ENCODE measurements around the gene GRM7. TPM values are rescaled to one million over a fixed set of nuclear protein-coding genes. Genes with fewer than 3 reads are reported as not detected.

The GRM7 gene
- total and polyA plus RNA-seq, 2 experiments from 2014 or later: 0.40 TPM; not detected in 1

DNA sequence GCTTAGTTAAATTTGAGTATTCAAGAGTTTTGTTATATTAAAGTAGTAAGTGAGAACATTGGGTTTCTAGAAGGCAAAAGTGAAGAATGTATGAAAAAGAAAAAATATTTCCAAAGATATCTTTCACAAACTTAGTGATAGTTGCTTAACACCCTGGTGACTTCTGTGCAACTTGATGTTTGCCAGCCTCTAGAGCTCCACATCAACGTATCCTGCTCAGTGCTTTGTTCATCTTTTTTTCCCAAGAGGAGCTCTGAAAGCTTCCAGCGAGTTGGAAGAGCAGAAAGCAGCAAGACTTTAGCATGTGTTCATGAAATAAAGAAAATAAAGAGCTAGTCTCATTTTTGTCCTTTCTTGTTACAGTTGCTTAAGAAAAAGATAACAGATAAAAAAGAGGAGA lies 225.5 kb downstream of the GRM7 start (continued):
- TF ChIP-seq, protein P1, sequence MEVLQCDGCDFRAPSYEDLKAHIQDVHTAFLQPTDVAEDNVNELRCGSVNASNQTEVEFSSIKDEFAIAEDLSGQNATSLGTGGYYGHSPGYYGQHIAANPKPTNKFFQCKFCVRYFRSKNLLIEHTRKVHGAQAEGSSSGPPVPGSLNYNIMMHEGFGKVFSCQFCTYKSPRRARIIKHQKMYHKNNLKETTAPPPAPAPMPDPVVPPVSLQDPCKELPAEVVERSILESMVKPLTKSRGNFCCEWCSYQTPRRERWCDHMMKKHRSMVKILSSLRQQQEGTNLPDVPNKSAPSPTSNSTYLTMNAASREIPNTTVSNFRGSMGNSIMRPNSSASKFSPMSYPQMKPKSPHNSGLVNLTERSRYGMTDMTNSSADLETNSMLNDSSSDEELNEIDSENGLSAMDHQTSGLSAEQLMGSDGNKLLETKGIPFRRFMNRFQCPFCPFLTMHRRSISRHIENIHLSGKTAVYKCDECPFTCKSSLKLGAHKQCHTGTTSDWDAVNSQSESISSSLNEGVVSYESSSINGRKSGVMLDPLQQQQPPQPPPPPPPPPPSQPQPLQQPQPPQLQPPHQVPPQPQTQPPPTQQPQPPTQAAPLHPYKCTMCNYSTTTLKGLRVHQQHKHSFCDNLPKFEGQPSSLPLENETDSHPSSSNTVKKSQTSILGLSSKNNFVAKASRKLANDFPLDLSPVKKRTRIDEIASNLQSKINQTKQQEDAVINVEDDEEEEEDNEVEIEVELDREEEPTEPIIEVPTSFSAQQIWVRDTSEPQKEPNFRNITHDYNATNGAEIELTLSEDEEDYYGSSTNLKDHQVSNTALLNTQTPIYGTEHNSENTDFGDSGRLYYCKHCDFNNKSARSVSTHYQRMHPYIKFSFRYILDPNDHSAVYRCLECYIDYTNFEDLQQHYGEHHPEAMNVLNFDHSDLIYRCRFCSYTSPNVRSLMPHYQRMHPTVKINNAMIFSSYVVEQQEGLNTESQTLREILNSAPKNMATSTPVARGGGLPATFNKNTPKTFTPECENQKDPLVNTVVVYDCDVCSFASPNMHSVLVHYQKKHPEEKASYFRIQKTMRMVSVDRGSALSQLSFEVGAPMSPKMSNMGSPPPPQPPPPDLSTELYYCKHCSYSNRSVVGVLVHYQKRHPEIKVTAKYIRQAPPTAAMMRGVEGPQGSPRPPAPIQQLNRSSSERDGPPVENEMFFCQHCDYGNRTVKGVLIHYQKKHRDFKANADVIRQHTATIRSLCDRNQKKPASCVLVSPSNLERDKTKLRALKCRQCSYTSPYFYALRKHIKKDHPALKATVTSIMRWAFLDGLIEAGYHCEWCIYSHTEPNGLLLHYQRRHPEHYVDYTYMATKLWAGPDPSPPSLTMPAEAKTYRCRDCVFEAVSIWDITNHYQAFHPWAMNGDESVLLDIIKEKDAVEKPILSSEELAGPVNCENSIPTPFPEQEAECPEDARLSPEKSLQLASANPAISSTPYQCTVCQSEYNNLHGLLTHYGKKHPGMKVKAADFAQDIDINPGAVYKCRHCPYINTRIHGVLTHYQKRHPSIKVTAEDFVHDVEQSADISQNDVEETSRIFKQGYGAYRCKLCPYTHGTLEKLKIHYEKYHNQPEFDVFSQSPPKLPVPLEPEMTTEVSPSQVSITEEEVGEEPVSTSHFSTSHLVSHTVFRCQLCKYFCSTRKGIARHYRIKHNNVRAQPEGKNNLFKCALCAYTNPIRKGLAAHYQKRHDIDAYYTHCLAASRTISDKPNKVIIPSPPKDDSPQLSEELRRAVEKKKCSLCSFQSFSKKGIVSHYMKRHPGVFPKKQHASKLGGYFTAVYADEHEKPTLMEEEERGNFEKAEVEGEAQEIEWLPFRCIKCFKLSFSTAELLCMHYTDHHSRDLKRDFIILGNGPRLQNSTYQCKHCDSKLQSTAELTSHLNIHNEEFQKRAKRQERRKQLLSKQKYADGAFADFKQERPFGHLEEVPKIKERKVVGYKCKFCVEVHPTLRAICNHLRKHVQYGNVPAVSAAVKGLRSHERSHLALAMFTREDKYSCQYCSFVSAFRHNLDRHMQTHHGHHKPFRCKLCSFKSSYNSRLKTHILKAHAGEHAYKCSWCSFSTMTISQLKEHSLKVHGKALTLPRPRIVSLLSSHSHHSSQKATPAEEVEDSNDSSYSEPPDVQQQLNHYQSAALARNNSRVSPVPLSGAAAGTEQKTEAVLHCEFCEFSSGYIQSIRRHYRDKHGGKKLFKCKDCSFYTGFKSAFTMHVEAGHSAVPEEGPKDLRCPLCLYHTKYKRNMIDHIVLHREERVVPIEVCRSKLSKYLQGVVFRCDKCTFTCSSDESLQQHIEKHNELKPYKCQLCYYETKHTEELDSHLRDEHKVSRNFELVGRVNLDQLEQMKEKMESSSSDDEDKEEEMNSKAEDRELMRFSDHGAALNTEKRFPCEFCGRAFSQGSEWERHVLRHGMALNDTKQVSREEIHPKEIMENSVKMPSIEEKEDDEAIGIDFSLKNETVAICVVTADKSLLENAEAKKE (CRISPR knock-in tag; IDR thresholded peaks at IDR 0.05): no peak
- TF ChIP-seq EZH2phosphoT487 (IDR thresholded peaks at IDR 0.05; ENCODE audit: unreplicated experiment): no peak
- no peak for TF ChIP-seq REST (IDR thresholded peaks at IDR 0.05; ENCODE audit: unreplicated experiment)
- no peak for TF ChIP-seq STAT1 (IDR thresholded peaks at IDR 0.05; ENCODE audit: unreplicated experiment)
- no peak for TF ChIP-seq CREB1 (CRISPR knock-in tag; IDR thresholded peaks at IDR 0.05; ENCODE audit: low read depth)

DNA sequence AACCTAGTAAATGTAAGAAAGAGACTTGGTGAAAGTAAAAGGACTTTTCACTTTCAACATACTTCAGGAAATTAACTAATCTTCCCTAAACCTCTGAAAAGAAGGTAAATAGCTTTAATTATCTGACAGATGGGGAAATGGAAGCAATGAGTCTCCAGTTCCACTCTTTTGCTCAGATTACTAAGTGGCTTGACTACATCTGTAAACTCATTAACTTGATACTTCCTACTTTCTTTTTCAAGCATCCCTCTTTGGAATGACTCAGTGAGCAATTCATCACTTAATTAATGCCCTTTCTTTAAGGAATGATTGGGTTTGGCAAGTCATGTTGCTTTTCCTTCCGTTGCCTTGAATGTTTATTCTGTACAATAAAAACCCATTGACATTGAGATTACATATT lies 234.2 kb downstream of the GRM7 start:
- Mint-ChIP-seq H3K4me3 (no peak overlapping the region), H3K27me3 (ENCODE audit: insufficient read depth, low read depth, poor library complexity) (peaks cover 4% of the 10 kb centered on the region), H3K36me3 (ENCODE audit: low read depth) (peaks cover 3% of the 10 kb centered on the region; the same call in 2 of the 3 replicates), H3K27ac (no peak overlapping the region), H3K9me3 (peaks cover 65% of the 10 kb centered on the region), H3K4me1 (no peaks in the 10 kb centered on the region)
- Histone ChIP-seq H3K36me3 (ENCODE audit: insufficient read depth) (no peaks in the 10 kb centered on the region), H3K79me2 (replicated peaks; ENCODE audit: insufficient read depth) (no peaks in the 10 kb centered on the region), H3K4me1 (ENCODE audit: insufficient read depth) (no peaks in the 10 kb centered on the region), H3K4me2 (no peak overlapping the region), H4K20me1 (replicated peaks; ENCODE audit: insufficient read depth) (no peaks in the 10 kb centered on the region), H3K27me3 (ENCODE audit: insufficient read depth) (no peaks in the 10 kb centered on the region), H3K9me2 (ENCODE audit: insufficient read depth) (no peaks in the 10 kb centered on the region), H3K4me3 (no peak overlapping the region), H3K27ac (ENCODE audit: low read depth) (no peak overlapping the region), H3F3A (replicated peaks; ENCODE audit: low read depth) (0 out of 2 replicates have a peak, but pooled peaks cover 3% of the 10 kb centered on the region), H2AFZ (no peak overlapping the region)
- DNase-seq (ENCODE audit: low spot score) (no peak), ATAC-seq (no peak)
- TF ChIP-seq REST (IDR thresholded peaks at IDR 0.05; ENCODE audit: unreplicated experiment) (no peak), ZNF331 (CRISPR knock-in tag; IDR thresholded peaks at IDR 0.05; ENCODE audit: low read depth) (no peak), CREB1 (CRISPR knock-in tag; IDR thresholded peaks at IDR 0.05; ENCODE audit: low read depth) (no peak)
